HG02840 (cell line): ENCODE results near the gene AGO3.
"Not testable (repeated sequence)": the region's sequence is repeated elsewhere in the genome, so short reads cannot be mapped to it uniquely, and the experiment has no call there.

Experiments
- ATAC-seq: cut with Tn5 transposase; IDR thresholded peaks from one replicate; pipeline ENCODE4 v1.9.1; 2021; ENCODE audit warnings: mild to moderate bottlenecking, moderate library complexity, moderate number of reproducible peaks; ENCODE audit not compliant: unreplicated experiment, low FRiP score

The AGO3 gene

DNA sequence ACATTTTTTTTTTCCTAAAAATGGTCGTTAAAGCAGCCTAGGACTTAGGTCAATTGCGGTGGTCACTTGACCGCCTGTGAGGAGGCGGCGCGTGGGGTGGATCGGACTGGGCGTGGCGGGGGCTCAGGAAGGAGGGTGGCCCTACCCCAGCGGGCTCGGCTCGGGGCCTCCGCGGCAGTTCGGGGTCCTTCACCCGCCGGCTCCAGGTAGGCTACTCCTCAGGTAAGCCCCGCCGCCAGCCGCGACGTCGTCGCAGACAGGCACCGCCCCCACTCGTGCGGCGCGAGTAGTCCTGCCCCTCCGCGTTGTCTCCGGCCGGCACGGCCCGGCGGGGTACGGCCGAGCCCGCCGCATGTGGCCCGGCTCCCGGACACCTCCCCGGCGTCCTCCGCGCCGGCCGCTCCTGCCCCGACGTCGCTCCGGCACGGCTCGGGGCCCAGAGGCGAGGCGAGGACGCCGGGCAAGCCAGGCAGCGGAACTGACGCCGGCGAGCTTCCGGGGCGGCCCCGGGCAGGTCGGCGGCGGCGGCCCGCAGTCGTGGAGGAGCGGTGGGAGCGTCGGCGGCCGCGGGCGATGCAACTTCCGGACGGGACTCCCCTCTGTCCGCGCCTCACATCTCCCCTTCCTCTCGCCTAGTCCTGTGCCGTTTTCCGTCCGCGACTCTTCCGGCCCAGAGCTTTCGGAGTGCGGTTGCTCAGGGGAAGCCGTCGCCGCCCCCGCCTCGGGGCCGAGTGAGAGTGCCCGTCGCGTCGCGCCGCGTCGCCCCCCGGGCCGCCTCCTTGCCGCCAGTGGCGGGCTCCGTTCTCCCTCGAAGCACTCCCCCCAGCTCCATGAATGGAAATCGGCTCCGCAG is at the start of gene AGO3:
Gene AGO3 (plus strand): TSS at position 513 of the 853 bp plus-strand sequence. CDS start 322 bp downstream, at position 835.
- peak; percentile 82 for ATAC-seq

DNA sequence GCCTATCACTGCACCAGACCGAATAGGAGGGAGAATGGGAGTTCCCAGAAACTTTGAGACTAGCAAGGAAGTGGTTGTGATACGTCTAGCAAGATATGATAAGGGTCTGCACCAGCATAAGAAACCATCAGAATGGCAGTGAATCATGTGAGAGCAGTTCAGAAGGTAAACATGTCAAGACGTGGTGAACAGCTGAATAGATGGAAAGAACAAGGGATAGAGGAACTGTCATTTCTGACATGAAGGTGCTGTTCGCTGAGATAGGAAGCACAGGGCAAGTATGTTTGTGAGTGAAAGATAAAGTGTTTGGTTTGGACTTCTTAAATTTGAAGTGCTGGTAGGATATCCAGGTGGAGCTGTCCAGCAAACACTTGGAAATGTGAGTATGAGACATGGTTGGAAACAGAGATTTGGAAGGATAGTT is 49.0 kb upstream of the AGO3 start:
- ATAC-seq: no peak

DNA sequence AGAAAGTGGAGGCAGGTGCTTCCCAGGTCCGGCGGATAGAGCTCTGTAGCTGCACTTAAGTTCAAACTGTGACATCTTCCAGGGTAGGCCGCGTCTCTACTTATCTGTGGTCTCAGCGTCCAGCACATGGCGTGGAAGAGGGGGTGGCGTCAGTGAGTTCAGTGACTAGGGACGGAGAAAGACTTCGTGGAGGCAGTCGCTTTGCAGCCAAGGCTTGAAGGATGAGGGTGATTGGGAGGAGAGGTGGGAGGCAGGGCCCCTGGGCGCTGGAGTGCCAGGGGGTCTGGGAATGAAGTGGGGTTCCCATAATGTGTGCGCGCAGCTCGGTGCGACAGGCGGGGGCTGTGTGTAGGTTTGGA is 48.3 kb upstream of the AGO3 start:
- no peak for ATAC-seq

DNA sequence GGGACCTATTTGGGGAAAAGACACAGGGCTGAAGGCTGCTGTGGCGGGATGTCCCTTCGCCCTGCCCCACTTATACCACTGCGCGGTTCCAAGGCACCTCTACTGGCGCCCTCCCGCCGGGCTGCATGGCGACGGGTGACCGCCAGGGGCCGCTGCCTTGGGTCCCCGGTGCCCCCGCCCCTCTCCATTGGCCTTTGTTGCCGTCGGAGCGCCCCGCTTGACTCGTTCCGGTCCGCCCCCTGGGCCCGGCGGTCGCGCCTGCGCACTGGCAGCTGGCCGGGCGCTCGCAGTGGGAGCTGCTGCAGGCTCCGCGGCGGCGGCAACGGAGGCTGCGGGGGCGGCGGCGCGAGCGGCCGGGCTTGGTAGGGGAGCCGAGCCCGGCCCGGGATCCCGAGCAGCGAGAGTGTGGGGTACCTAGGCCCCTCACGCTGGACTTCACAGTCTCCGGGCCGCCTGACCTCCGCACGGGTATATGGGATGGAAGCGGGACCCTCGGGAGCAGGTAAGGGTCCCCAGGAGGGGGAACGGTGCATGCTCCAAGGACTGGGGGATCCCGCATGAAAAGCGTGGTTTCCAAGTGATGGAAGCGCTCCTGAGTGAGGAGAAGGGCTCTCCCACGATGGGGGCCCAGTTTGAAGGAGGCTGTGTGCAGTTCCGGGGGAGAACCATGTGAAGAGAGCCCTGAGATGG is 47.8 kb upstream of the AGO3 start, which contains the start of gene AGO1:
Gene AGO1 (plus strand): TSS at position 265 of the 690 bp plus-strand sequence. CDS start 213 bp downstream, at position 478.
- peak; percentile 81 for ATAC-seq

DNA sequence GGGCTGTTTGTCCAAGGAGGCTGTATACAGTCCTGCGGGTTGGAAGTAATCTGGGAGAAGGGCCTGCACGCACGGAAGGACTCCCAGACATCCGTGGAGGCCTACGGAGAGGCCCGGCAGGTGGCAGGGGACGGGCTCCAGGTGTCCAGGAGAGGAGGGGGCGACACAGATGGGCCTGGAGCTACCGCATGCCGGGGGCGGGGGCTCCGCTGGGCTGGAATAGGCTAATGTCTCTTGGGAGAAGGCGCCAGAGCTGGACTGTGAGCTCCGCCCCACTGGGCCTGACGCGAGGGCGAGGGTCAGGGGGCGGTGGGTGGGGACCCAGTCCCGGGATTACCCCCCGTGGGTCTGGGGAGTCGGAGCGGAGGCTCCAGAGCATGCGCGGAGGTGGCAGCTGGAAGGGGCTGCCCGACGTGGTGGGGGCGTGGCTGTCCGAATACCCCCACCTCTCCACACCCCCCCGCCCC is 47.2 kb upstream of the AGO3 start:
- peak; percentile 12 for ATAC-seq

DNA sequence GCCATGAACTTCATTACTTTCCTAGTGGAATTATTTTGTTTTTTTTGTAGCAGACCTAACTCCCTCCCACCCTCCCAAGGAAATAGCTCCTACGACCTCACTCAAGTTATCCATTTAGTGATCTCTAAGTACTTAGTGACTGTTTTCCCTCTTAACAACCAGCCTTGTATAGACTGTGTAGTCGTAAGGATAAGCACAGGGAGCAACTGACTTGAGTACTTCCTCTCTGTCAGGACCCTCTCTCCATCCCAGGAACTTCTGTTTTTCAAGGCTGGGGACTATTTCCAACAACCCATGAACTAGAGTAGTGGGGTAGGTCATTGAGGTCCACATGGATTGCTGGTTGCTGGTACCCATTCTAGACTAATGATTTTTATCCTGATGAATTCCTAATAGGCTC is 46.0 kb upstream of the AGO3 start:
- ATAC-seq: no peak

DNA sequence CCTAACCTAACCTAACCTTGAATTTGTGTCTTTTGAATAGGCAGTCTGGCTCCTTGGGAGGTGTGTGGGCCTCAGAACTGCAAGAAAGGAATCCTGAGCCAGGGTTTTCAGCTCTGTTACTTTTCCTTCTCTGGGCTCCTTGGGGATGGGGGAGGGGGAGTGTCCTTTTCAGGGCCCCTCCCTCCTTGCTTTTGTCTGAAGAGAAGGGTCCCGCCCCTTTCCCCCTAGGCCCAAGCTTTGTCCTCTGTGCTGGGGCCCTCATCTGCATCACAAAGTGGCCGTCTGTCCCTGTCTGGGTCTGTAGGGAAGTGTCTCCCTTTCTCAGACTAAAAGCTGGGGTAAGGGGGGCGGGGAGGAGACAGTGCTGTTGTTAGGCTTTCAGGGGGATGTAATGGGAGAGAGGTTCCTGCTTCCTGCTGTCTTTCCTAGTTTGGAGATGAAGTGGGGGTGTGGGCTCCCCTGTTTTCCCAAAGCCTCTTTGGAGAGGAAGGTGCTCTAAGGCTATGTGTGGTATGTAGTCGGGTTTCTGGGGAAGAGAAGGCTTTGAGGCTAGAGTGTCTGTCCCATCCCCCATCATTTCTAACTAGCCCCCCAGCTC is 44.8 kb upstream of the AGO3 start:
- no peak for ATAC-seq

DNA sequence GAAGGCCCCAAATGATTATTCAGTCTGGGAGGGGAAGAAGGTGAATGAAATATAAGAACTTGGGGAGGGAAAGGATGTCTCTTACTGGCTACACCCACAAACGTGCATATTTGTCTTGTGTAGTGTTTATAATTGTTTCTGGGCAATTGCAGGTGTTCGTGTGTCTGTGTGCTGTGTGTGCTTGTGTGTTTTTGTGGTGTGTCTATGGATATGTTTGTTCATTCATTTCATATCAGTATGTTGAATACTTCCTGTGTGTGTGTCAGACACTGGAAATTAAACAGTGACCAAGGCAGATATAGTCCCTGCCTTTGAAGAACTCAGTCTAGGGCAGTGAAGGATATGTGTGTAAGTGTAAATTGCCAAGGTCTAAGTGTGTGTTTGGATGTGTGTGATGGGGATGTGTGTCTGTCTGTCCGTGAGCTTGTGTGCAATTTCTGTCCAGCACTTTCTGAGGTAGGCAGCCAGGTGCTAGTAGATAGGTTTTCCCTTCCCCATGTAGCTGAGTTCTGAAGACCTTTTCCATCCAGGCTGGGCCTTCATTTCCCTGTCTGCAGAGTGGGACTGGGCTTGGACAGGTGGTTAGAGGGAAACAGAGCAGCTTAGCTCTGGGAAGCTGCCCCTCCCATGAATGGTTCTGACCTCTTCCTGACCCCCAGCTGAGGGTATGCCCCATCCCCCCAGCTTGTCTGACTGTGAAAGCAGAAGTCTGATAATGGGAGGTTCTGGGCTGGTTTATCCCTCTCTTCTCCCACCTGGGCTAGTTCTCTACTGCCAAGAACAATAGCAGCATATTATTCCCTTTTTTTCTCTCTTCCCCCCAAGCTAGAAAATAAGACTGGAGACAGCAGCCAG is 44.1 kb upstream of the AGO3 start:
- ATAC-seq: no peak

DNA sequence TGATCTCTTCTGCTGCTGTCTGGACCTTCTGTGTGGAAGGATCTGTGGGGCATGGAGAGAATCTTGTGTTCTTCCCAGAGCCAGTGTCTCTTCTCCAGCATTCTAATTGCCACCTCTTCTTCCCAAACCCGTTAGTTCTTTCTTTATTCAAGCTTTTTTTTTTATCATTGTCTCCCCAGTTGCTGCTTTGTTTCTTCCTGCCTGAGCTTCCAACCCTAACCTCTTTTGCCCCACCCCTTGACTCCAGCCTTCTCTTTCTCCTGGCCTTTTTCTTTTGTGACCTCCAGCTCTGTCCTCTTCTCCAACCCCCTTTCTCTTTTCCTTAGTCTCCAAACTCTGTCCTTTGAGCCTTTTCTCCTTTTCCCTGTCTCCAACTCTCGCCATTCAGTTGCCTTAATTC is 43.4 kb upstream of the AGO3 start:
- no peak for ATAC-seq

DNA sequence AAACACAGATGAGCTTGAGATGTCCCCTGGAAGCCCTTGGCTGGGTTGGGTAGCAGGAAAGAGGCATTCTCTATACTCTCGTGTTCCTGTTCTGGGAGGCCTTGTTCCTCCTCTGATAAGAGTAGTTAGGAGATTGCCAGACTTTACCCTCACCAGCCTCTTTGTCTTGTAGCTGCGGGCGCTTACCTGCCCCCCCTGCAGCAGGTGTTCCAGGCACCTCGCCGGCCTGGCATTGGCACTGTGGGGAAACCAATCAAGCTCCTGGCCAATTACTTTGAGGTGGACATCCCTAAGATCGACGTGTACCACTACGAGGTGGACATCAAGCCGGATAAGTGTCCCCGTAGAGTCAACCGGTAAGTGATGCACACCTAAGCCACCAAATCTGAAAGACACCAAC is 42.6 kb upstream of the AGO3 start:
- ATAC-seq: no peak

DNA sequence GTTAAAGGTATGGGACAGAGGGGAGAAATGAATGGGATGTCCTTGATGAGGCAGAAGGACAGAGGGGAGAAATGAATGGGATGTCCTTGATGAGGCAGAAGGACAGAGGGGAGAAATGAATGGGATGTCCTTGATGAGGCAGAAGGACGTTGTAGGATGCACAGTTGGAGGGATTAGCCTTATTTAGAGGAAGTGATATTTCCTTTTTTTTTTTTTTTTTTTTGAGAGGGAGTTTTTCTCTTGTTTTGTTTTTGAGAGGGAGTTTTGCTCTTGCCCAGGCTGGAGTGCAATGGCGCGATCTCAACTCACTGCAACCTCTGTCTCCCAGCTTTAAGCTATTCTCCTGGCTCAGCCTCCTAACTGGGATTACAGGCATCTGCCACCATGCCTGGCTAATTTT is 41.9 kb upstream of the AGO3 start:
- not testable (repeated sequence) for ATAC-seq

DNA sequence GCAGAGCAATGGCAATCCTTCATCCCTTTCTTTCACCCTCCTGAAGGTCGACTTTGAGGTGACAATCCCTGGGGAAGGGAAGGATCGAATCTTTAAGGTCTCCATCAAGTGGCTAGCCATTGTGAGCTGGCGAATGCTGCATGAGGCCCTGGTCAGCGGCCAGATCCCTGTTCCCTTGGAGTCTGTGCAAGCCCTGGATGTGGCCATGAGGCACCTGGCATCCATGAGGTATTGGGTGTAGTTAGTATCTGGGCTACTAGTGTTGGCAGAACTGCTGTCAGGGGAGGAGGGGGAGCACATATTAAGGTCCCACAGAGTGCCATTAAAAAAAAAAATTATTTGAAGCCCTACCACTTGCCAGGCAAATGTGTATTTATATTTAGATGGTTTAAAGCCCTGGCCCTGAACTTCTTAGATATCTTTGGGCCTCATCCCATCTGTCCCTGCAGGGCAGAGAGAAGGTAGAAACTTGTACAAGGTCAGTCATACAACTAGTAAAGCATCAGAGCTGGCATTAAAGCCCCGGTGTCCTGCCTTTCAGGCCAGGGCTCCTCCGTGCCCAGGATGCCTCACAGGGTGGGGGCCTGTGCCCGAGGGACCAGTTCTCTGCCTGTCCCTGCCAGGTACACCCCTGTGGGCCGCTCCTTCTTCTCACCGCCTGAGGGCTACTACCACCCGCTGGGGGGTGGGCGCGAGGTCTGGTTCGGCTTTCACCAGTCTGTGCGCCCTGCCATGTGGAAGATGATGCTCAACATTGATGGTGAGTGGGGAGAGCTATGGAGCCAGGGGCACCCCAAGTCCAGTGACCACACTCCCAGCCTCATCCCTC is 37.6 kb upstream of the AGO3 start:
- no peak for ATAC-seq

DNA sequence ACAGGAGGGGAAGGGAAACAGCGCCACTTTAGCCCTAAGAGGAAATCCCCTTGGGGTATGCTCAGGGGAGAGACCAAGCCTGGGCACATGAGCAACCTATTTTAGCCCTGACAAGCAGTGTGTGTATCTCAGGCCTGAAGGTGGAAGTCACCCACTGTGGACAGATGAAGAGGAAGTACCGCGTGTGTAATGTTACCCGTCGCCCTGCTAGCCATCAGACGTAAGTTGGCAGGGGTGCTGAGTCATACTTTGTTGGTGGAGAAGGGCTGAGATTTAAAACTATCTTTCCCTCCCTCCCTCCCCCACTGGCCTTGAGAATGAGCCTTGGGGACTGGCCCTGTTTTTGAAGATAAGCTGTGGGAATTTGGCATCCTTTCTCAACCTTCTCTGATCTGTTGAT is 36.7 kb upstream of the AGO3 start:
- ATAC-seq: no peak

DNA sequence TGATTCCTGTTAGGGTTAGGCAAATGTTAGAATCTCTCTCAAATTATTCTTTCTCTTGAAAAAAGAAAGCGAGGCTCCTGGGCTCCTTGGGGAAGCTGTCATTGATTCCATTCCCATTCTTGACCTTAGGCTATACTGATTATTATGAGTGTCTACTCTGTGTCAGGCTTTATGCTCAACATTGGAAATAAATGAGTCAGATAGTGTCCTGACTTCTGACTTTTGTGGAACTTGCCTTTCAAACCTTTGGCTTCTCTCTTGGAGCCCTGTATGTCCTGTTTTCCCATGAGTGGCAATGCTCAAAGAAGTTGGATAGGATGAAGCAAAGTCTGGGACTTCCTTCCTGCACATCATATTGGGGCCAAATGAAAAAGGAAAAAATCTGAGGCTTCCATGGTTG is 36.2 kb upstream of the AGO3 start:
- ATAC-seq: no peak

DNA sequence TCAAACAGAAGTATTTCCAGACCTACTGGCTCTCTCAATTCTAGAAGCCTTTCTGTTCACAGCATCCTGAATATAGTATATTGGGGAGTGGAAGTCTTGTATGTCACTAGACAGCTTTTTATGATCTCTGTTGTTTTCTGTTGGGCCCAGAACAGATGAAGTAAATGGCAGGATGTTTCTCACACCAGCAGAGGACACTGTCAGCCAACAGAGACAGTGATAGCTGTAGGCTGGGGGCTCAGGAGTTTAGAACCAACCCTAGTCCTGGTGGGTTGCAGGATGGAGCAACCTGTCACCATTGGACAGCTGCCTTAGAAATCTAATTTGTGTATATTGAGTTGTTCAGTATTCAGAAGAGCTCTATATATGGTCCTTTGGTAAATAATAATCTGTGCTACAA is 31.0 kb upstream of the AGO3 start:
- no peak for ATAC-seq

DNA sequence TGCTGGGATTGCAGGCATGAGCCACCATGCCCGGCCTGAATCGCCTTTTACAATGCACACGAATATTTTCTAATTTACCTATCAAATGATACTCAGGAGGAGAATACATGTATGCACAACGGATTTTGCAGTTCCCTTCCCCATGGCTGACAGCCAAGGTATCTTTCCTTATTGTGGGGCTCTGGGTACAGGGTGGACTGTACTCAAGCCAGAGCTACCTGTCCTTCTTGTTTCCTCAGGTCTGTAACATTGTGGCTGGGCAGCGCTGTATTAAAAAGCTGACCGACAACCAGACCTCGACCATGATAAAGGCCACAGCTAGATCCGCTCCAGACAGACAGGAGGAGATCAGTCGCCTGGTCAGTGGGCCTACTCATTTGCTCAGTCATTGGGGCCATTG is 29.7 kb upstream of the AGO3 start:
- no peak for ATAC-seq

DNA sequence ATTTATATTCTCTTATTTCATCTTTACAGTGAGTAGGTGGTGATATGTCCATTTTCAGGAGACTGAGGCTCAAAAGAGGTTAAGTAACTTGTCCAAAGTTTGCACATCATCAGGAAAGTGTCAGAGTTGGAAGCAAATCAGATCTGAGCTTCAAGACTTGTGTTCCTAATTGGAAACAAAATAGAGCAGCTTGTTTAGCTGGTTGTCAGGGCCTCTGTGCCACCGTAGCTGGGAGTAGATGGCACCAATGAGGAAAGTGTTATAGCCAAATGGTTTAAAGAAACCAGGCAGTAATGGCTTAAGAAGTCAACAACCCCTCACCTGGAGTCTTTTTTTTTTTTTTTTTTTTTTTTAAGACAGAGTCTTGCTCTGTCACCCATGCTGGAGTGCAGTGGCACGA is 28.2 kb upstream of the AGO3 start:
- no peak for ATAC-seq

DNA sequence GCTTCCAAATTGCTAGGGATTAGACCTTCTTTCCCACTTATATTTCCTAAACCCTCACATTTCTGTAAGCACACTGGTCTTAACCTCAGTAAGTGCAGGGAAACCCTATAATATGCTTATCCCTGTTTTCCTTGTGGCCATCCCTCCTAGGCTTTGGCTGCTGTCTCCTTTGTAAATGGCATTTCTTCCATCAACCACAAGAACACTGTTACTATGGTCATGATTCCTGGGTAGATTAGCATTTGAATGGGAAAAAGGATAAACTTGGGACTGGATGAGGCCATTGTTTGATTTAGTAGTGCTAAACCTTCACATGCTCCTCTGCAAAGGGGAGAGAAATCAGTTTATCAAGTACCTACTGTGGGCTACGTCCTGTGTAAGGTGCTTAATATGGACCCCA is 16.2 kb upstream of the AGO3 start:
- ATAC-seq: no peak

DNA sequence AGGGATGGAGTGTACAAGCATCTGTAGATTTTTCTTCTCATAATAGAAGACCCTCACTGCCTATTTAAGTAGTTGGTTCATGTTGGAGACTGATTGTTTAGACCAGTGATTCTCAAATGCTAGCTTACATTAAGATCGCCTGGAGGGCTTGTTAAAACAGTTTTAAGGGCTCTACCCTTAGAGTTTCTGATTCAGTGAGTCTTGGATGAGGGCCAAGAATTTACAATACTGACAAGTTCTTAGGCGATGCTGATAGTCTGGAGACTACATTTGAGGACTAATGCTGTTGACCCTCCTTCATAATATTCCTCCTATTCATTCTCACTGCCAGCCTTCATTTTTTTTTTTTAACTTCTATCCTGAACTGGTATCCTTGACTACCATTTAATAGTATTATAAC is 15.2 kb upstream of the AGO3 start:
- ATAC-seq: no peak

DNA sequence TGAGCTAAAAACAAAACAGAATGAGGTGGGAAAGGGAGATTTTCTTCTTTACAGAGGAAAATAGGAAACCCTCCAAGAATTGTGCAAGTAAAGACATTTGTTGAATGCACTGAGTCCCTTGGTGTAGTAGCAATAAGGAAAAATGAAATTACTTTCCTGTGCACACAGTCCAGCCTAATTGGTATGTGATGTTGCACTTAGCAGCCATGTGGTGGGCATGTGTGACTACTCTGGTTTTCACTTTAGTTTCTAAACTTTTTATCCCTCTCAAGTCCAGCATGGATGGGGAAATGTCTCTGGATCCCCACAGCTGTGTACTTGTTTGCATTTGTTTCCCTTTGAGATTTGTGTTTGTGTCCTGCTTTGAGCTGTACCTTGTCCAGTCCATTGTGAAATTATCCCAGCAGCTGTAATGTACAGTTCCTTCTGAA is 7.1 kb upstream of the AGO3 start:
- ATAC-seq: no peak
